HG02981 (cell line): Measurements from ENCODE around the gene MGST2.

ENCODE experiments used
- ATAC-seq: cut with Tn5 transposase; IDR thresholded peaks from one replicate; pipeline ENCODE4 v1.9.1; 2021; ENCODE audit warnings: mild to moderate bottlenecking, moderate library complexity; ENCODE audit not compliant: unreplicated experiment

Gene MGST2

GRCh38 chr4:139736661-139737060, 71.0 kb downstream of the MGST2 start:
- no peak for ATAC-seq

GRCh38 chr4:139738846-139739613, 73.4 kb downstream of the MGST2 start:
- ATAC-seq: no peak

- no peak for ATAC-seq
These were observed 74.5 kb downstream of the MGST2 start for GRCh38 chr4:139740121-139740520.

- no peak for ATAC-seq
These were observed 75.0 kb downstream of the MGST2 start for GRCh38 chr4:139740531-139741041.

- no peak for ATAC-seq
These were observed 77.4 kb downstream of the MGST2 start for GRCh38 chr4:139743027-139743426.

- no peak for ATAC-seq
These were observed 78.6 kb downstream of the MGST2 start for GRCh38 chr4:139744232-139744631.

- no peak for ATAC-seq
These were observed 79.6 kb downstream of the MGST2 start for GRCh38 chr4:139745111-139745639.

- no peak for ATAC-seq
These were observed 81.0 kb downstream of the MGST2 start for GRCh38 chr4:139746431-139747171.

- no peak for ATAC-seq
These were observed 83.7 kb downstream of the MGST2 start for GRCh38 chr4:139749338-139749737.

GRCh38 chr4:139749835-139750498, 84.3 kb downstream of the MGST2 start:
- ATAC-seq: no peak

GRCh38 chr4:139753686-139754085, 88.1 kb downstream of the MGST2 start:
- no peak for ATAC-seq
